GM18507 (cell line): ENCODE measurements around the gene TNS1.
"Not testable (repeated sequence)": the region's sequence is repeated elsewhere in the genome, so short reads cannot be mapped to it uniquely, and the experiment has no call there.

Experiments
- DNase-seq: peaks from one replicate; pipeline ENCODE4 v3.0.0; 2011; ENCODE audit warnings: low read depth; ENCODE audit not compliant: insufficient read length; ENCODE audit errors: extremely low spot score
- FAIRE-seq: peaks from 2 replicates; lab custom pipeline; 2011; peaks lifted over from hg19 to GRCh38; lab: Jason Lieb, UNC

TNS1 gene

GRCh38 chr2:218002845-218003180 is at the start of gene TNS1:
Gene TNS1, minus strand, starts transcription at chr2:218002995. Its CDS starts 123 bp downstream, at chr2:218002872.
- FAIRE-seq, result no peak
- DNase-seq, result no peak

- no peak for DNase-seq
- FAIRE-seq, result peak; percentile 31
These were observed 49.1 kb upstream of the TNS1 start for GRCh38 chr2:218051903-218052302.

- FAIRE-seq (no peak), DNase-seq (no peak)
These were observed 44.9 kb upstream of the TNS1 start for GRCh38 chr2:218047536-218048225.

- FAIRE-seq, result peak; percentile 97
These were observed 43.4 kb upstream of the TNS1 start for GRCh38 chr2:218046238-218046637.

GRCh38 chr2:218044599-218044998 is 41.8 kb upstream of the TNS1 start:
- DNase-seq, result not testable (repeated sequence)

More at GRCh38 chr2:218046238-218046637, 43.4 kb upstream of the TNS1 start:
- DNase-seq, result no peak

GRCh38 chr2:218043701-218044109 is 40.9 kb upstream of the TNS1 start:
- no peak for DNase-seq
- FAIRE-seq, result no peak

More at GRCh38 chr2:218044599-218044998, 41.8 kb upstream of the TNS1 start:
- FAIRE-seq, result not testable (repeated sequence)

- DNase-seq, result no peak
- FAIRE-seq, result no peak
These were observed 40.3 kb upstream of the TNS1 start for GRCh38 chr2:218043100-218043499.

- no peak for FAIRE-seq
- DNase-seq, result no peak
These were observed 38.7 kb upstream of the TNS1 start for GRCh38 chr2:218041302-218042168.

GRCh38 chr2:218040883-218041282 is 38.1 kb upstream of the TNS1 start:
- FAIRE-seq, result no peak
- no peak for DNase-seq

GRCh38 chr2:218039171-218039570 is 36.4 kb upstream of the TNS1 start:
- DNase-seq, result no peak
- no peak for FAIRE-seq

- FAIRE-seq, result no peak
- no peak for DNase-seq
These were observed 33.6 kb upstream of the TNS1 start for GRCh38 chr2:218036371-218036770.

GRCh38 chr2:218035463-218036100 is 32.8 kb upstream of the TNS1 start:
- FAIRE-seq (no peak), DNase-seq (no peak)

GRCh38 chr2:218034497-218035213 is 31.9 kb upstream of the TNS1 start:
- FAIRE-seq, result peak; percentile 97
- peak; percentile 37 for DNase-seq

- FAIRE-seq (no peak), DNase-seq (no peak)
These were observed 31.0 kb upstream of the TNS1 start for GRCh38 chr2:218033590-218034496.

- FAIRE-seq (no peak), DNase-seq (no peak)
These were observed 30.4 kb upstream of the TNS1 start for GRCh38 chr2:218033208-218033589.

GRCh38 chr2:218032336-218033171 is 29.8 kb upstream of the TNS1 start:
- no peak for FAIRE-seq
- DNase-seq, result no peak

- no peak for FAIRE-seq
- no peak for DNase-seq
These were observed 29.0 kb upstream of the TNS1 start for GRCh38 chr2:218031771-218032257.

GRCh38 chr2:218031261-218031660 is 28.5 kb upstream of the TNS1 start:
- FAIRE-seq, result no peak

More at GRCh38 chr2:218031261-218031660, 28.5 kb upstream of the TNS1 start:
- no peak for DNase-seq
